CD4-positive, alpha-beta memory T cell (primary cell): ENCODE measurements around the gene SERF2. TPM values are rescaled to one million over a fixed set of nuclear protein-coding genes. Genes with fewer than 3 reads are reported as not detected.
"Not testable (repeated sequence)": the region's sequence is repeated elsewhere in the genome, so short reads cannot be mapped to it uniquely, and the experiment has no call there.

Source experiments
- CTCF ChIA-PET: fragments of 350-600 bp; sonication (Branson Sonifier 250); formaldehyde crosslinking; loops from one replicate; lab custom pipeline; 2021; ENCODE audit warnings: inconsistent platforms; ENCODE audit not compliant: partially characterized antibody; lab: Charles Lee
- POLR2A ChIA-PET: fragments of 350-600 bp; sonication (Branson Sonifier 250); formaldehyde crosslinking; loops from one replicate; lab custom pipeline; 2021; ENCODE audit not compliant: partially characterized antibody; lab: Charles Lee
- DNase-seq, 5 donors: peaks; one replicate each; pipeline versions ENCODE4 v3.0.0 to v3.0.0-alpha.2; 2020 to 2022; ENCODE audit warnings: mixed read lengths in 1 of 5
- H3K27ac ChIP-seq: one replicate; pipeline ENCODE4 v1.7.0; 2013; ENCODE audit warnings: low read depth, low read length
- H3K27me3 ChIP-seq: 2 replicates; pipeline ENCODE4 v1.7.0; 2013; ENCODE audit warnings: mild to moderate bottlenecking, low read length, moderate library complexity; ENCODE audit not compliant: insufficient read depth
- H3K36me3 ChIP-seq: 2 replicates; pipeline ENCODE4 v1.7.0; 2013; ENCODE audit warnings: mild to moderate bottlenecking, low read length, moderate library complexity; ENCODE audit not compliant: insufficient read depth
- H3K4me1 ChIP-seq: 2 replicates; pipeline ENCODE4 v1.7.0; 2013; ENCODE audit warnings: mild to moderate bottlenecking, low read length, moderate library complexity; ENCODE audit not compliant: insufficient read depth
- H3K4me3 ChIP-seq, 2 donors: one replicate each; pipeline ENCODE4 v1.7.0; 2013; ENCODE audit warnings: low read length in 2 of 2, mild to moderate bottlenecking in 1 of 2
- H3K9me3 ChIP-seq, 2 donors: one replicate each; pipeline ENCODE4 v1.7.0; 2013; ENCODE audit warnings: low read length in 2 of 2, control low read depth in 1 of 2; ENCODE audit not compliant: control insufficient read depth in 1 of 2
- H3K27ac Mint-ChIP-seq, 7 donors: one replicate each; pipeline ENCODE4 v1.8.0; 2020 to 2021; ENCODE audit warnings: mixed read lengths in 7 of 7, mild to moderate bottlenecking in 6 of 7, inconsistent platforms in 3 of 7, moderate library complexity in 3 of 7
- H3K27me3 Mint-ChIP-seq, 2 donors: one replicate each; pipeline ENCODE4 v1.8.0; 2020 to 2021; ENCODE audit warnings: mixed read lengths in 2 of 2
- H3K36me3 Mint-ChIP-seq, 2 donors: one replicate each; pipeline ENCODE4 v1.8.0; 2020 to 2021; ENCODE audit warnings: mixed read lengths in 2 of 2, inconsistent platforms in 1 of 2, mild to moderate bottlenecking in 1 of 2
- H3K4me1 Mint-ChIP-seq, 4 donors: one replicate each; pipeline ENCODE4 v1.8.0; 2020 to 2021; ENCODE audit warnings: mixed read lengths in 4 of 4, mild to moderate bottlenecking in 1 of 4
- H3K4me3 Mint-ChIP-seq, 8 donors: one replicate each; pipeline ENCODE4 v1.8.0; 2020 to 2021; ENCODE audit warnings: mixed read lengths in 8 of 8, mild to moderate bottlenecking in 7 of 8, moderate library complexity in 6 of 8, inconsistent platforms in 3 of 8
- H3K9me3 Mint-ChIP-seq, 8 donors: one replicate each; pipeline ENCODE4 v1.8.0; 2020 to 2021; ENCODE audit warnings: mixed read lengths in 8 of 8, mild to moderate bottlenecking in 5 of 8, inconsistent platforms in 3 of 8, moderate library complexity in 1 of 8
- intact Hi-C: fragments of 100-400 bp; cut with micrococcal nuclease; formaldehyde crosslinking; loops from one replicate; pipeline ENCODE4 v1.15.1; 2023
- polyA plus RNA-seq, 2 donors: library from polyadenylated mRNA; unstranded; fragments of 300-500 nt; fragmentation: Illumina TruSeq; gene quantifications; one replicate each; pipeline ENCODE4 v1.2.3, GENCODE V29; 2021
- total RNA-seq, 2 experiments: library from RNA; stranded (reverse); gene quantifications; one replicate each; pipeline ENCODE4 v1.2.3, GENCODE V29; 2021

Gene SERF2
- total and polyA plus RNA-seq, 4 experiments from 2014 or later: 564 to 1,994 (median 1,135) TPM

DNA sequence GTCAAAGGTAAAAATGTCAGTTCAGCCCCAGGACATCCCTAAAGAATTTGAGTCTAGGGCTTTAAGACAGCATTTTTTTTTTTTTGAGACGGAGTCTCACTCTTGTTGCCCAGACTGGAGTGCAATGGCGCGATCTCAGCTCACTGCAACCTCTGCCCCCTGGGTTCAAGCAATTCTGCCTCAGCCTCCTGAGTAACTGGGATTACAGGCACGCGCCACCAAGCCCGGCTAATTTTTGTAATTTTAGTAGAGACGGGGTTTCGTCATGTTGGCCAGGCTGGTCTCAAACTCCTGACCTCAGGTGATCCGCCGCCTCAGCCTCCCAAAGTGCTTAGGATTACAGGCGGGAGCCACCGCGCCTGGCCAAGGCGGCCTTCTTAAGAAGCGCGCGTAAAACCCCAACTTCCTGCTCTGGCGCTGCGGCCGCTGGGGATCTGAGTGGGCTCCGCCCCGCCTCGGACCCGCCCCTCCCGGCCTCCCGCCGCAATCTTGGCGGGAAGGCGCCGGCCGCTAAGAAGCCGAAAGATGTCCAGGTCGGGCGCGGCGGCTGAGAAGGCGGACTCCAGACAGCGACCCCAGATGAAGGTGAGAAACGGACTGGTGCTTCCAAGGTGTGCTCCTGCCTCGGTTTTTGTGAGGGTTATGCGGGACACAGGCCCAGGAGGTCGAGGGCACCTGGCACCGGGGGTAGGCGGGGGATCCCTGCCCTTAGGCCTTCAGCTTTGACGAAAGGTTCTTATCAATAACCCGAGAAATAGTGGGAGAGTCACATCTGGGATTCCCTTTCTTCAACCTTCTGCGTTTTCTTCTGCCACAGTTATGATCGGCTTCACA lies 34.6 kb downstream of the SERF2 start, which contains the start of gene WDR76:
Gene WDR76, plus strand, starts transcription at position 495 of the 834 bp plus-strand sequence. Its CDS starts 31 bp downstream, at position 526.
- peak within 1 kb of the TSS; percentile 88 to 98 (median 92) for H3K27ac Mint-ChIP-seq
- H3K36me3 ChIP-seq: no peaks in the 10 kb centered on the region

DNA sequence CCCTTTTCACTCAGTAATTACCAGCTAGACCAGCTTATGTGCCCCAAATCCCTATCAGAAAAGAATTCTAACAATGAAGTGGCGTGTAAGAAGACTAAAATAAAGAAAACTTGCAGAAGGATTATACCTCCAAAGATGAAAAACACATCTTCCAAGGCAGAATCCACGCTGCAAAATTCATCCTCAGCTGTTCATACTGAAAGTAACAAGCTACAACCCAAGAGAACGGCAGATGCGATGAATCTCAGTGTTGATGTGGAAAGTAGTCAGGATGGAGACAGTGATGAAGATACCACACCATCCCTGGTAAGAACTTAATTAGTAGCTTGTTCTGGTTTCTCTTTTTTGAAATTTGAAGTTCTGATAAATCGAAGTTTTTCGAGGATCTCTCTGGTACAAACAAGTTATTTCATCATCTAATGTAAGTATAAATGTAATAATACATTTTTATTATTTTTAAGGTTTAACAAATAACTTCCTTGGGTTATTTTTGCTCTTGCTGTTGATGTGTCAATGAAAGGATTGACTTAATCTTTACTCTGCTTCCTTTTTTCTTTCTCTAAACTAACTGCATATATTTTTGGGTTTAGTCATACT lies 36.0 kb downstream of the SERF2 start:
- Mint-ChIP-seq H3K36me3 (peaks cover 7 to 13% of the 10 kb centered on the region in 2 donors), H3K9me3 (no peaks in the 10 kb centered on the region), H3K27me3 (no peaks in the 10 kb centered on the region), H3K4me1 (peaks cover 27 to 72% (median 51%) of the 10 kb centered on the region in 4 donors), H3K4me3 (peak overlapping the region; percentile 81 to 94 (median 91)), H3K27ac (peak overlapping the region; percentile 88 to 98 (median 92))
- intact Hi-C loops: loop anchor here (5.0 to 10.0 kb wide), 2 partner anchors 313 to 599 kb away; partner anchors contain the start of genes CTDSPL2 and MAP1A
- Histone ChIP-seq H3K36me3 (no peaks in the 10 kb centered on the region), H3K9me3 (no peaks in the 10 kb centered on the region), H3K27ac (peak overlapping the region; percentile 81), H3K4me1 (peaks cover 62% of the 10 kb centered on the region), H3K4me3 (peak overlapping the region; percentile 21 to 47), H3K27me3 (no peaks in the 10 kb centered on the region)
- POLR2A ChIA-PET: interaction anchor here (1.0 to 8.9 kb wide), 10 partner anchors 9 to 83 kb away, joined by 3 to 92 read pairs (median 4); partner anchors contain the start of genes ELL3, HYPK and SERINC4
- CTCF ChIA-PET: interaction anchor here (0.8 to 1.4 kb wide), 5 partner anchors 9 to 55 kb away, joined by 3 to 4 read pairs (median 3); partner anchors contain the start of gene ELL3
- peak in 4 of 5 donors; percentile 10 to 21 (median 14) for DNase-seq

More for the DNA sequence above, 34.6 kb downstream of the SERF2 start, which contains the start of gene WDR76:
- intact Hi-C loops: loop anchor here (5.0 to 10.0 kb wide), 2 partner anchors 312 to 601 kb away; partner anchors contain the start of genes CTDSPL2 and MAP1A
- H3K27me3 Mint-ChIP-seq: no peaks in the 10 kb centered on the region
- H3K4me3 Mint-ChIP-seq: peak within 1 kb of the TSS; percentile 81 to 94 (median 91)
- DNase-seq: peak; percentile 56 to 76 (median 61)
- ChIA-PET POLR2A (interaction anchor here (0.6 to 8.9 kb wide), 9 partner anchors 10 to 81 kb away, joined by 3 to 92 read pairs (median 6); partner anchors contain the start of genes ELL3, HYPK and SERINC4), CTCF (interaction anchor here (1.3 kb wide), 1 partner anchor 15 kb away, joined by 3 read pairs; no protein-coding TSS in a partner anchor)
- no peaks in the 10 kb centered on the region for H3K27me3 ChIP-seq
- no peaks in the 10 kb centered on the region for H3K9me3 ChIP-seq
- peaks cover 27 to 78% (median 51%) of the 10 kb centered on the region in 4 donors for H3K4me1 Mint-ChIP-seq
- H3K9me3 Mint-ChIP-seq: no peaks in the 10 kb centered on the region
- peaks cover 4 to 10% of the 10 kb centered on the region in 2 donors for H3K36me3 Mint-ChIP-seq
- H3K4me1 ChIP-seq: peaks cover 65% of the 10 kb centered on the region
- H3K27ac ChIP-seq: peak within 1 kb of the TSS; percentile 81
- H3K4me3 ChIP-seq: peak within 1 kb of the TSS; percentile 47 to 73

DNA sequence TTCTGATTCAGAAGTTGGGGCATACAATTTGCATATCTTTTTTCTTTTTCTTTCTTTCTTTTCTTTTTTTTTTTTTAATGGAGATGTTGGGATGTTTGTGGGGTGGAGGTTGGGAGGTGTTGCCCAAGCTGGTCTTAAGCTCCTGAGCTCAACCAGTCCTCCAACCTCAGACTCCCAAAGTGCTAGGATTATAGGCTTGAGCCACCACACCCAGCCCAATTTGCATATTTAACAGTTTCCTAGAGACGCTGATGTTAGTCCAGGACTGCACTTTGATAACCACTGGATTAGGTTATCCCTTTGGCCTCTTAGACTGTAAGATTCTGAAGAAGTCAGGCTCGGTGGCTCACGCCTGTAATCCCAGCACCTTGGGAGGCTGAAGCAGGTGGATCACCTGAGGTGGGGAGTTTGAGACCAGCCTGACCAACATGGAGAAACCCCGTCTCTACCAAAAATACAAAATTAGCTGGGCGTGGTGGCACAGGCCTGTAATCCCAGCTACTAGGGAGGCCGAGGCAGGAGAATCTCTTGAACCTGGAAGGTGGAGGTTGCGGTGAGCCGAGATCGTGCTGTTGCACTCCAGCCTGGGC lies 37.9 kb downstream of the SERF2 start:
- H3K4me1 ChIP-seq: peaks cover 52% of the 10 kb centered on the region
- H3K27me3 Mint-ChIP-seq, H3K4me3 ChIP-seq, H3K27me3 ChIP-seq, H3K9me3 Mint-ChIP-seq, H3K9me3 ChIP-seq, H3K27ac ChIP-seq, CTCF ChIA-PET, DNase-seq, H3K36me3 ChIP-seq: not testable (repeated sequence)
- intact Hi-C loops: loop anchor here (5.0 to 10.0 kb wide), 2 partner anchors 315 to 597 kb away; partner anchors contain the start of genes CTDSPL2 and MAP1A
- Mint-ChIP-seq H3K4me1 (peaks cover 23 to 61% (median 40%) of the 10 kb centered on the region in 4 donors), H3K27ac (peak overlapping the region in 6 of 7 donors; percentile 17 to 79 (median 52)), H3K36me3 (peaks cover 11 to 13% of the 10 kb centered on the region in 2 donors), H3K4me3 (peak overlapping the region in 1 of 8 donors; percentile 62)
- POLR2A ChIA-PET: interaction anchor here (0.6 kb wide), 1 partner anchor 18 kb away, joined by 3 read pairs; no protein-coding TSS in a partner anchor

DNA sequence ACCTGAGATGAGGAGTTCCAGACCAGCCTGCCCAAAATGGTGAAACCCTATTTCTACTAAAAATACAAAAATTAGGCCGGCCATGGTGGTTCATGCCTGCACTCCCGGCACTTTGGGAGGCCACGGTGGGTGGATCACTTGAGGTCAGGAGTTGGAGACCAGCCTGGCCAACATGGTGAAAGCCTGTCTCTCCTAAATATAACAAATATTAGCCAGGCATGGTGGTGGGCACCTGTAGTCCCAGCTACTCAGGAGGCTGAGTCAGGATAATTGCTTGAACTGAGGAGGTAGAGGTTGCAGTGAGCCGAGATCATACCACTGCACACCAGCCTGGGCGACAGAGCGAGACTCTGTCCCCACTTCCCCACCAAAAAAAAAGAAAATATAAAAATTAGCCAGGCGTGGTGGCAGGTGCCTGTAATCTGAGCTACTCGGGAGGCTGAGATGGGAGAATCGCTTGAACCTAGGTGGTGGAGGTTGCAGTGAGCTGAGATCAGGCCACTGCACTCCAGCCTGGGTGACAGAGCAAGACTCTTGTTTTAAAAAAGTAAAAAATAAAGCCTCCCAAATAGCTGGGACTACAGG lies 38.7 kb downstream of the SERF2 start:
- H3K9me3 Mint-ChIP-seq, H3K36me3 ChIP-seq, CTCF ChIA-PET, H3K9me3 ChIP-seq, H3K27me3 ChIP-seq, H3K4me3 ChIP-seq, H3K27me3 Mint-ChIP-seq, DNase-seq, H3K4me3 Mint-ChIP-seq, intact Hi-C loops, H3K27ac ChIP-seq: not testable (repeated sequence)
- Mint-ChIP-seq H3K27ac (peak overlapping the region in 2 of 7 donors; percentile 25 to 60), H3K36me3 (peaks cover 14 to 17% of the 10 kb centered on the region in 2 donors), H3K4me1 (peaks cover 21 to 57% (median 38%) of the 10 kb centered on the region in 4 donors)
- POLR2A ChIA-PET: interaction anchor here (1.2 to 1.7 kb wide), 2 partner anchors 30 to 54 kb away, joined by 4 to 5 read pairs; partner anchors contain the start of genes ELL3, HYPK and SERINC4
- H3K4me1 ChIP-seq: peaks cover 45% of the 10 kb centered on the region

DNA sequence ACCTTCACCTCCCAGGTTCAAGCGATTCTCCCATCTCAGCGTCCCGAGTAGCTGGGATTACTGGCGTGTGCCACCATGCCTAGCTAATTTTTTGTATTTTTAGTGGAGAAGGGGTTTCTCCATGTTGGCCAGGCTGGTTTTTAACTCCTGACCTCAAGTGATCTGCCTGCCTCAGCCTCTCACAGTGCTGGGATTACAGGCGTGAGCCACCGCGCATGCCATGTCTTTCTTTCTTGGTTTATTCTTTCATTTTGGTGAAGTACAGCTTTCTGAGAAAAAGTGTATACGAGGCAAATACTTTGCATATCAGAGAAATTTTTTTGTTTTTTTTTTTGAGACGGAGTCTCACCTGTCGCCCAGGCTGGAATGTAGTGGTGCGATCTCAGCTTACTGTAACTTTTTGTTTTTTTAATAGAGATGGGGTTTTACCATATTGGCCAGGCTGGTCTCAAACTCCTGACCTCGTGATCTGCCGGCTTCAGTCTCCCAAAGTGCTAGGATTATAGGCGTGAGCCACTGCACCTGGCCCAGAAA lies 39.5 kb downstream of the SERF2 start:
- H3K27ac ChIP-seq, H3K27me3 ChIP-seq, CTCF ChIA-PET, H3K27me3 Mint-ChIP-seq, H3K9me3 Mint-ChIP-seq, H3K4me3 ChIP-seq, H3K36me3 ChIP-seq, H3K9me3 ChIP-seq, DNase-seq, intact Hi-C loops: not testable (repeated sequence)
- peaks cover 37% of the 10 kb centered on the region for H3K4me1 ChIP-seq
- peaks cover 19 to 49% (median 33%) of the 10 kb centered on the region in 4 donors for H3K4me1 Mint-ChIP-seq
- peak overlapping the region in 6 of 7 donors; percentile 46 to 93 (median 70) for H3K27ac Mint-ChIP-seq
- peak overlapping the region in 3 of 8 donors; percentile 11 to 45 (median 27) for H3K4me3 Mint-ChIP-seq
- H3K36me3 Mint-ChIP-seq: peaks cover 22 to 23% of the 10 kb centered on the region in 2 donors
- POLR2A ChIA-PET: interaction anchor here (1.2 to 1.7 kb wide), 4 partner anchors 10 to 55 kb away, joined by 4 to 5 read pairs (median 4); partner anchors contain the start of genes ELL3, HYPK and SERINC4

DNA sequence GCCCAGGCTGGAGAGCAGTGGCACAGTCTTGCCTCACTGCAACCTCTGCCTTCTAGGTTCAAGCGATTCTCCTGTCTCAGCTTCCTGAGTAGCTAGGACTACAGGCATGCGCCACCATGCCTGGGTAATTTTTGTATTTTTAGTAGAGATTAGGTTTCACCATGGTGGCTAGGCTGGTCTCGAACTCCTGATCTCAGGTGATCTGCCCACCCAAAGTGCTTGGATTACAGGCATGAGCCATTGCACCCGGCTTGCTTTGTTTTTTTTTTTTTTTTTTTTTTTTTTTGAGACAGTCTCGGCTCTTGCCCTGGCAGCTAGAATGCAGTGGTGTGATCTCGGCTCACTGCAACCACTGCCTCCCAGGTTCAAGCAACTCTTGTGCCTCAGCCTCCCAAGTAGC lies 40.4 kb downstream of the SERF2 start:
- Mint-ChIP-seq H3K27ac (peak overlapping the region in 5 of 7 donors; percentile 42 to 93 (median 68)), H3K36me3 (peaks cover 23 to 26% of the 10 kb centered on the region in 2 donors), H3K4me1 (peaks cover 17 to 45% (median 28%) of the 10 kb centered on the region in 4 donors), H3K4me3 (peak overlapping the region in 5 of 8 donors; percentile 40 to 74 (median 56))
- intact Hi-C loops, CTCF ChIA-PET, H3K27me3 ChIP-seq, DNase-seq, H3K9me3 ChIP-seq, H3K27ac ChIP-seq, H3K9me3 Mint-ChIP-seq, H3K27me3 Mint-ChIP-seq, H3K4me3 ChIP-seq: not testable (repeated sequence)
- POLR2A ChIA-PET: interaction anchor here (0.6 to 1.4 kb wide), 5 partner anchors 9 to 879 kb away, joined by 3 to 4 read pairs (median 3); partner anchors contain the start of genes B2M and PATL2
- Histone ChIP-seq H3K4me1 (peaks cover 37% of the 10 kb centered on the region), H3K36me3 (peaks cover 11% of the 10 kb centered on the region)
